KMS-11 (cell line): ENCODE measurements around the gene WDR86.

Source experiments
- H2AFZ ChIP-seq: fragments of 200-600 bp; sonication (generic); 2 replicates; pipeline ENCODE4 v1.6.1; 2016; ENCODE audit warnings: antibody characterized with exemption, mixed run types, low read depth
- H3K27ac ChIP-seq: fragments of 200-600 bp; sonication (generic); 2 replicates; pipeline ENCODE4 v1.6.1; 2016; ENCODE audit warnings: mild to moderate bottlenecking, mixed run types
- H3K27me3 ChIP-seq: fragments of 200-600 bp; sonication (generic); 2 replicates; pipeline ENCODE4 v1.6.1; 2017; ENCODE audit warnings: mild to moderate bottlenecking, low read depth, mixed run types, moderate library complexity; ENCODE audit not compliant: insufficient read depth
- H3K36me3 ChIP-seq: fragments of 200-600 bp; sonication (generic); 2 replicates; pipeline ENCODE4 v1.6.1; 2017; ENCODE audit warnings: mild to moderate bottlenecking, mixed run types; ENCODE audit not compliant: insufficient read depth
- H3K4me1 ChIP-seq: fragments of 200-600 bp; sonication (generic); 2 replicates; pipeline ENCODE4 v1.6.1; 2016; ENCODE audit warnings: mild to moderate bottlenecking, low read depth, mixed run types; ENCODE audit not compliant: poor library complexity, severe bottlenecking
- H3K4me2 ChIP-seq: fragments of 200-600 bp; sonication (generic); 2 replicates; pipeline ENCODE4 v1.7.0; 2016; ENCODE audit warnings: mild to moderate bottlenecking, mixed run types
- H3K4me3 ChIP-seq: fragments of 200-600 bp; sonication (generic); IDR thresholded peaks from 2 replicates; pipeline ENCODE4 v1.6.1; 2017; ENCODE audit warnings: low read depth, low read length, mixed read lengths; ENCODE audit not compliant: insufficient read depth
- H3K79me2 ChIP-seq: fragments of 200-600 bp; sonication (generic); 2 replicates; pipeline ENCODE4 v1.6.1; 2016; ENCODE audit warnings: low read depth, mixed run types; ENCODE audit not compliant: insufficient read depth
- H3K9ac ChIP-seq: fragments of 200-600 bp; sonication (generic); 2 replicates; pipeline ENCODE4 v1.6.1; 2016; ENCODE audit warnings: mild to moderate bottlenecking, mixed run types
- H4K20me1 ChIP-seq: fragments of 200-600 bp; sonication (generic); 2 replicates; pipeline ENCODE4 v1.6.1; 2016; ENCODE audit warnings: mild to moderate bottlenecking, mixed run types; ENCODE audit not compliant: insufficient read depth
- TF ChIP-seq, protein P1 (sequence below): fragments of 200-600 bp; sonication (generic); conservative IDR thresholded peaks from 2 replicates; pipeline ENCODE4 v1.6.1; 2017; ENCODE audit warnings: low read depth, mild to moderate bottlenecking, antibody characterized with exemption, low read length, moderate library complexity, mixed read lengths

WDR86 gene

GRCh38 chr7:151455690-151456089, 45.9 kb upstream of the WDR86 start:
- Histone ChIP-seq H3K4me1 (no peaks in the 10 kb centered on the region), H4K20me1 (no peaks in the 10 kb centered on the region), H3K4me2 (no peak overlapping the region), H3K9ac (no peak overlapping the region), H3K79me2 (no peaks in the 10 kb centered on the region), H3K27ac (no peak overlapping the region), H2AFZ (no peak overlapping the region), H3K36me3 (no peaks in the 10 kb centered on the region), H3K4me3 (no peak overlapping the region), H3K27me3 (no peaks in the 10 kb centered on the region)
- TF ChIP-seq, protein P1, sequence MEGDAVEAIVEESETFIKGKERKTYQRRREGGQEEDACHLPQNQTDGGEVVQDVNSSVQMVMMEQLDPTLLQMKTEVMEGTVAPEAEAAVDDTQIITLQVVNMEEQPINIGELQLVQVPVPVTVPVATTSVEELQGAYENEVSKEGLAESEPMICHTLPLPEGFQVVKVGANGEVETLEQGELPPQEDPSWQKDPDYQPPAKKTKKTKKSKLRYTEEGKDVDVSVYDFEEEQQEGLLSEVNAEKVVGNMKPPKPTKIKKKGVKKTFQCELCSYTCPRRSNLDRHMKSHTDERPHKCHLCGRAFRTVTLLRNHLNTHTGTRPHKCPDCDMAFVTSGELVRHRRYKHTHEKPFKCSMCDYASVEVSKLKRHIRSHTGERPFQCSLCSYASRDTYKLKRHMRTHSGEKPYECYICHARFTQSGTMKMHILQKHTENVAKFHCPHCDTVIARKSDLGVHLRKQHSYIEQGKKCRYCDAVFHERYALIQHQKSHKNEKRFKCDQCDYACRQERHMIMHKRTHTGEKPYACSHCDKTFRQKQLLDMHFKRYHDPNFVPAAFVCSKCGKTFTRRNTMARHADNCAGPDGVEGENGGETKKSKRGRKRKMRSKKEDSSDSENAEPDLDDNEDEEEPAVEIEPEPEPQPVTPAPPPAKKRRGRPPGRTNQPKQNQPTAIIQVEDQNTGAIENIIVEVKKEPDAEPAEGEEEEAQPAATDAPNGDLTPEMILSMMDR, result no peak

DNA sequence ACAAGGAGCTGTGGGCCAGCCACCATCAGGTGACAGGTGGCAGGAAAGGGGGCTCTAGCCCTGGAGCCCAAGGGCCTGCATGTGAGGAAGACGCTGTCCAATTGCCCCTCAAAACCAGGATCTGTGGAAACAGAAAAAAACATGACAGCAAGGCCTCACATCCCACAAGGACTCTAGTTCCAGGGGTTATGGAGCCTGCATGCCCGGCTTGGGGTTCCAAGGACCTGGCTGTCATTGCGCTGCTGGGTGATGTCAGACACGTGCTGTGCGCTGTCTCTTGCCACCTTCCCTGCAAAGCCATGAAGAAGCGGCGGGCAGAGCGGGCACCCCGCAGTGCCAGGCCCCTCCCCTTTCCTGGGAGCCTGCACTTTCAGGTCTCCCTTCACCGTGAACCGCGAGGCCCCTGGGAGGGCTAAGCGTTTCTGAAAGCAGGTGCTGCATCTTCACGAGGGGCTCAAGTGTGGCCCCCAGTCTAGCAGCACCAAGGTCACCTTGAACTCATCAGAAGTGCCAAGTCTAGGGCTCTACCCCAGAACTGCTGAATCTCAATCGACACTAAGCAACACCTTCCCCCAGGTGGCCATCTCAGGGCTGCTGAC, 45.2 kb upstream of the WDR86 start:
- Histone ChIP-seq H3K36me3 (no peaks in the 10 kb centered on the region), H3K4me2 (no peak overlapping the region), H3K27ac (no peak overlapping the region), H2AFZ (no peak overlapping the region), H3K27me3 (no peaks in the 10 kb centered on the region), H3K4me1 (no peaks in the 10 kb centered on the region), H3K4me3 (no peak overlapping the region), H3K79me2 (no peaks in the 10 kb centered on the region), H4K20me1 (no peaks in the 10 kb centered on the region), H3K9ac (no peak overlapping the region)
- TF ChIP-seq, protein P1, result no peak

DNA sequence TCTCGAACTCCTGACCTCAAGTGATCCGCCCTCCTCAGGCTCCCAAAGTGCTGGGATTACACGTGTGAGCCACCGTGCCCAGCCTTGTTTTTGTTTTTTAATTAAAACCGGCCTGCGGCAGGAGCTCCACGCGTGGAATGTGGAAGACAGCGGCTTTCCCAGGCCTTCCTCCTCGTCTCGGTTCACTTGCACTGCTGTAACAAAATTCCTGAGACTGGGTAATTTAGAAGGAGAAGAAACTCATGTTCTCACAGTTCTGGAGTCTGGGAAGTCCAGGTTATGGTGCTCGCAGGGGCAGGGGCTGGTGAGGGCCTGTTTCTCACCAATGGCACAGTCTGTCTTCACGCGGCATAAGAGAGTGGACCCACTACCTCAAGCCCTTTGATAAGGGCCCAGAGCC, 44.5 kb upstream of the WDR86 start:
- no peak overlapping the region for H3K9ac ChIP-seq
- no peaks in the 10 kb centered on the region for H4K20me1 ChIP-seq
- H3K4me2 ChIP-seq, result no peak overlapping the region
- H3K27ac ChIP-seq, result no peak overlapping the region
- no peaks in the 10 kb centered on the region for H3K4me1 ChIP-seq
- TF ChIP-seq, protein P1, result no peak
- H2AFZ ChIP-seq, result no peak overlapping the region
- no peak overlapping the region for H3K4me3 ChIP-seq
- no peaks in the 10 kb centered on the region for H3K79me2 ChIP-seq
- no peaks in the 10 kb centered on the region for H3K36me3 ChIP-seq
- H3K27me3 ChIP-seq, result no peaks in the 10 kb centered on the region

- Histone ChIP-seq H3K79me2 (no peaks in the 10 kb centered on the region), H3K27me3 (no peaks in the 10 kb centered on the region), H3K36me3 (no peaks in the 10 kb centered on the region), H4K20me1 (no peaks in the 10 kb centered on the region), H3K4me1 (no peaks in the 10 kb centered on the region), H3K27ac (no peak overlapping the region), H3K9ac (no peak overlapping the region), H3K4me3 (no peak overlapping the region), H2AFZ (no peak overlapping the region), H3K4me2 (no peak overlapping the region)
- TF ChIP-seq, protein P1, result no peak
These were observed 43.5 kb upstream of the WDR86 start for GRCh38 chr7:151453326-151453791.
